Smooth muscle cell (in vitro differentiated cells): ENCODE data around the gene ARRB1. TPM values are rescaled to one million over a fixed set of nuclear protein-coding genes. Genes with fewer than 3 reads are reported as not detected.

Experiments used
- DNase-seq: peaks from one replicate; lab custom pipeline; 2025; ENCODE audit not compliant: unreplicated experiment; lab: John Stamatoyannopoulos, UW
- H2AFZ ChIP-seq: fragments of 200-600 bp; sonication (generic); 2 replicates; pipeline ENCODE4 v1.6.0; 2016; ENCODE audit warnings: antibody characterized with exemption, low read depth, mild to moderate bottlenecking
- H3F3A ChIP-seq: fragments of 200-600 bp; sonication (generic); 2 replicates; pipeline ENCODE4 v1.6.0; 2017; ENCODE audit warnings: antibody characterized with exemption, low read depth
- H3K27ac ChIP-seq: fragments of 200-600 bp; sonication (generic); 2 replicates; pipeline ENCODE4 v1.5.1; 2016; ENCODE audit warnings: low read depth, mild to moderate bottlenecking
- H3K27me3 ChIP-seq: fragments of 200-600 bp; sonication (generic); 2 replicates; pipeline ENCODE4 v1.6.1; 2016; ENCODE audit warnings: low read depth, mild to moderate bottlenecking
- H3K36me3 ChIP-seq: fragments of 200-600 bp; sonication (generic); 2 replicates; pipeline ENCODE4 v1.5.1; 2016; ENCODE audit warnings: low read depth
- H3K4me1 ChIP-seq: fragments of 200-600 bp; sonication (generic); 2 replicates; pipeline ENCODE4 v1.5.1; 2016; ENCODE audit warnings: low read depth
- H3K4me2 ChIP-seq: fragments of 200-600 bp; sonication (generic); 2 replicates; pipeline ENCODE4 v1.6.0; 2016; ENCODE audit warnings: mild to moderate bottlenecking
- H3K4me3 ChIP-seq: fragments of 200-600 bp; sonication (generic); 2 replicates; pipeline ENCODE4 v1.5.1; 2016; ENCODE audit warnings: mild to moderate bottlenecking
- H3K79me2 ChIP-seq: fragments of 200-600 bp; sonication (generic); 2 replicates; pipeline ENCODE4 v1.6.0; 2016; ENCODE audit warnings: low read depth, mild to moderate bottlenecking
- H3K9ac ChIP-seq: fragments of 200-600 bp; sonication (generic); 2 replicates; pipeline ENCODE4 v1.6.0; 2016; ENCODE audit warnings: low read depth
- H3K9me3 ChIP-seq: fragments of 200-600 bp; sonication (generic); replicated peaks from 2 replicates; pipeline ENCODE4 v1.5.1; 2016; ENCODE audit warnings: low read depth
- H4K20me1 ChIP-seq: fragments of 200-600 bp; sonication (generic); 2 replicates; pipeline ENCODE4 v1.6.0; 2016; ENCODE audit warnings: low read depth
- WGBS: methylation state at CpG from one replicate; pipeline ENCODE4 v1.1.7; 2016; ENCODE audit warnings: low lambda C conversion rate; 5-methylcytosine and 5-hydroxymethylcytosine counted together
- polyA plus RNA-seq: library from polyadenylated mRNA; unstranded; fragments of >200 nt; fragmentation: Nextera tagmentation; extraction: Ambion mirVana; gene quantifications from 2 replicates; pipeline ENCODE4 v1.2.1, GENCODE V29; 2016
- total RNA-seq: library from RNA; depleted of rRNA; stranded (reverse); fragments of >200 nt; gene quantifications from 2 replicates; pipeline ENCODE4 v1.2.3, GENCODE V29; 2014
- TF ChIP-seq, protein P1 (sequence below): fragments of 200-600 bp; sonication (generic); IDR thresholded peaks from 2 replicates; pipeline ENCODE4 v1.5.1; 2017; ENCODE audit warnings: borderline replicate concordance, mild to moderate bottlenecking, antibody characterized with exemption; ENCODE audit not compliant: insufficient read depth, poor library complexity, severe bottlenecking

Gene ARRB1
- total and polyA plus RNA-seq, 2 experiments from 2014 or later = 4.6 to 16.9 TPM

DNA sequence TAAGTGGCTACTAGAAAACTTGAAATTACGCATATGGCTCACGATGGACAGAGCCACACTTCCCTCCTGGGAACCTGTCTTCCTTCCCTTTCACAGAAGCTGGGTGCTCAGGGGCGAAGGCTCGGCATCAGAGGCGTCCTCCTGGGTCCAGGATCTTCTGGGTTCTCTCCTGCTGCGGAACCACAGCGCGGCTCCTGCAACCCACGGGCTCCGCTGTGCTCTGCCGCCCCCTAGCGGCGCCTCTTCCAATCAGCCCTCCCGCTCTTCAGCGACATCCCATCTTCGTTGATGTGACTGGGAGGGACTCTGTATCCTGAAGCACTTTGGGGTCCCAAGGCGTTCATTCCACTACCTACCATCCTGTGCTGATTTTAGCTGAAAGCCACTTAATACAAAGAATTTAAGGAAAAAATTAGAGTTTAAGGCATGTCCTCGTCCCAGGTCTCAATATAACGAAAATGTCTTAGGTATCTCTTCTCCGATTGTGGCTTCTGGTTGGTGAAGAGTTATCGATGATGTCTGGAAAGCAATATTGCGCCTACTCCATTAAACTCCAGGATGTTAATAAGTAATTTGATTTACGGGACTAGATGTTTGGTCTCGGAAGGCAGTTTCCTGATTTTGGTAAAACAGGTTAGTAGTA is 33.1 kb upstream of the ARRB1 start:
- Histone ChIP-seq H3F3A (peaks cover 7% of the 10 kb centered on the region), H3K9me3 (no peaks in the 10 kb centered on the region), H3K79me2 (no peaks in the 10 kb centered on the region), H4K20me1 (no peaks in the 10 kb centered on the region), H3K9ac (no peak overlapping the region), H3K36me3 (no peaks in the 10 kb centered on the region), H3K27ac (no peak overlapping the region), H3K4me2 (peak overlapping the region; percentile 75), H2AFZ (peak overlapping the region; percentile 73), H3K4me1 (no peaks in the 10 kb centered on the region), H3K27me3 (no peaks in the 10 kb centered on the region), H3K4me3 (no peak overlapping the region)
- TF ChIP-seq, protein P1, sequence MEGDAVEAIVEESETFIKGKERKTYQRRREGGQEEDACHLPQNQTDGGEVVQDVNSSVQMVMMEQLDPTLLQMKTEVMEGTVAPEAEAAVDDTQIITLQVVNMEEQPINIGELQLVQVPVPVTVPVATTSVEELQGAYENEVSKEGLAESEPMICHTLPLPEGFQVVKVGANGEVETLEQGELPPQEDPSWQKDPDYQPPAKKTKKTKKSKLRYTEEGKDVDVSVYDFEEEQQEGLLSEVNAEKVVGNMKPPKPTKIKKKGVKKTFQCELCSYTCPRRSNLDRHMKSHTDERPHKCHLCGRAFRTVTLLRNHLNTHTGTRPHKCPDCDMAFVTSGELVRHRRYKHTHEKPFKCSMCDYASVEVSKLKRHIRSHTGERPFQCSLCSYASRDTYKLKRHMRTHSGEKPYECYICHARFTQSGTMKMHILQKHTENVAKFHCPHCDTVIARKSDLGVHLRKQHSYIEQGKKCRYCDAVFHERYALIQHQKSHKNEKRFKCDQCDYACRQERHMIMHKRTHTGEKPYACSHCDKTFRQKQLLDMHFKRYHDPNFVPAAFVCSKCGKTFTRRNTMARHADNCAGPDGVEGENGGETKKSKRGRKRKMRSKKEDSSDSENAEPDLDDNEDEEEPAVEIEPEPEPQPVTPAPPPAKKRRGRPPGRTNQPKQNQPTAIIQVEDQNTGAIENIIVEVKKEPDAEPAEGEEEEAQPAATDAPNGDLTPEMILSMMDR = peak; percentile 99
- WGBS = 25% methylated on average over 24 of the region's 24 CpGs
- peak; percentile 38 for DNase-seq

DNA sequence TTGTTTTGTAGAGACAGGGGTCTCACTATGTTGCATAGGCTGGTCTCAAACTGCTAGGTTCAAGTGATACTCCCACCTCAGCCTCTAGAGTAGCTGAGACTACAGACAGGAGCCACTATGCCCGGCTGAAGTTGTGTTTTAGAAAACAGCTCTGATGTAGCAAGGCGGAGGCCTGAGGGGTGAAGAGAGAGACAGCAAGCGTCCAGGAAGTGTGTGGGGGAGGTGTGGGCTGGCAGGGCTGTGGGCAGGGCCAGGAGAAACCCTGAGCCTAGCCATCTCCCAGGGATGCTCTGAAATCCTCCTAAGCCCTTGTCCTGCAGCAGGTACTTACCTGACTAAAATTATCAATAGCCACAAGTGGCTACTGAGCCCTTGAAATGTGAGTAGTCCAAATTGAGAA is 31.8 kb upstream of the ARRB1 start:
- DNase-seq = no peak
- peaks cover 7% of the 10 kb centered on the region for H3F3A ChIP-seq
- H3K79me2 ChIP-seq = no peaks in the 10 kb centered on the region
- no peak overlapping the region for H2AFZ ChIP-seq
- no peak overlapping the region for H3K4me3 ChIP-seq
- H3K9me3 ChIP-seq = no peaks in the 10 kb centered on the region
- TF ChIP-seq, protein P1 = no peak
- H3K27me3 ChIP-seq = no peaks in the 10 kb centered on the region
- no peaks in the 10 kb centered on the region for H3K36me3 ChIP-seq
- H3K9ac ChIP-seq = no peak overlapping the region
- H3K27ac ChIP-seq = no peak overlapping the region
- 48% methylated on average over 3 of the region's 3 CpGs for WGBS
- no peak overlapping the region for H3K4me2 ChIP-seq
- no peaks in the 10 kb centered on the region for H4K20me1 ChIP-seq
- no peaks in the 10 kb centered on the region for H3K4me1 ChIP-seq

DNA sequence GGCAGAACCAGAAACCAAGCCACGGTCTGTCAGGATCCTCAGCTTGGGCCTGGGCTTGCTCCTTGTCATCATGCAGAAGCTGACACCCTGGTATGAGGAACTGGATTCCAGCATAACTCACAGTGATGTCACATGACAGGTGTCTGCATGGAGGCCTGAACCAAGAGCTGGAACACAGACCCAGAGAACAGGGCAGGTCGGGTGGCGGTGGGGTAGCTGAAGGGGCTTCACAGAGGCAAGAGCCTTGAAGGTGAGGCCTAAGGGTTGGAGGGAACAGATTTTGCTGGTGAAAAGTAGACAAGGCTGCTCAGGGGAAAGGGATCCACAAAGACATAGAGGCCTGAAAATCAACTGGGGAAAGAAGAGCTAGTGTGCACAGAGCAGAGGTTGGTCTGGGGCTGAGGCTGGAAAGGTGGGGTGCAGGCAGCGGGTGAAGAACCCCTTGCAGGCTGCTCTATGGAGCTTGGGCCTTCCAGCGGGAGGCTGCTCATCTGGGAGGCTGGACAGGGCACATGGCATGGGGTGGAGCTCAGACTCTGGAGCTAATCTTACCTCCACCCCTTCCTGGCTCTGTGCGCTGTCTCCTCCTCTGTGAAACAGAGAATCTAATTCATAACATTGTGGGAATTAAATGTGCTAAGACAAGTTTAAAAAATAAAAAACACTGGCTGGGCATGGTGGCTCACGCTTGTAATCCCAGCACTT is 29.4 kb upstream of the ARRB1 start:
- Histone ChIP-seq H3K9ac (no peak overlapping the region), H3K9me3 (no peaks in the 10 kb centered on the region), H3K79me2 (no peaks in the 10 kb centered on the region), H3K27me3 (no peaks in the 10 kb centered on the region), H3K27ac (no peak overlapping the region), H3K4me1 (no peaks in the 10 kb centered on the region), H3F3A (peaks cover 3% of the 10 kb centered on the region), H3K4me2 (no peak overlapping the region), H3K36me3 (no peaks in the 10 kb centered on the region), H3K4me3 (no peak overlapping the region), H4K20me1 (no peaks in the 10 kb centered on the region), H2AFZ (no peak overlapping the region)
- WGBS = 69% methylated on average over 7 of the region's 7 CpGs
- TF ChIP-seq, protein P1 = no peak
- DNase-seq = no peak
